ENCODE data around the gene GPR108. TPM values are rescaled to one million over a fixed set of nuclear protein-coding genes. Genes with fewer than 3 reads are reported as not detected.

GPR108 gene
- total and polyA plus RNA-seq, 4 donors, result 17.2 to 34.2 (median 30.5) TPM

DNA sequence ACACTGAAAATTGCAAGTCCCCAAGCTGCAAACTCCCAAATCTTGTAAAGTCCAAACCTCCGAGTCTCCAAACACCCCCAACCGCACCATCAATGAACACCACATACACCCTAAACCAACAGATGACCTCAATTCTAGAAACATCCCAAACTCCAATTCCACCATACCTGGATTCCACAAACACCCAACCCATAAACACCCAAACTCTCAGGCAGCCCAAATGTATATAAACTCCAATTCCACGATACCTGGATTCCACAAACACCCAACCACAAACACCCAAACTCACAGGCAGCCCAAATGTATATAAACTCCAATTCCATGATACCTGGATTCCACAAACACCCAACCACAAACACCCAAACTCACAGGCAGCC, 17.4 kb downstream of the GPR108 start:
- Histone ChIP-seq H3K4me3 (ENCODE audit: low read depth in 1 of 3, low read length in 3 of 3) (peak overlapping the region; percentile 74 to 99 (median 89)), H3K9ac (ENCODE audit: low read depth in 1 of 2, low read length in 2 of 2) (peak overlapping the region; percentile 95 to 97), H3K27ac (ENCODE audit: low read depth in 1 of 2, low read length in 2 of 2) (peak overlapping the region; percentile 76 to 77), H3K4me1 (ENCODE audit: control insufficient read depth in 4 of 4, insufficient read depth in 4 of 4, low read length in 3 of 4) (peaks cover 3 to 52% (median 36%) of the 10 kb centered on the region in 4 donors), H3K36me3 (ENCODE audit: control insufficient read depth in 4 of 4, insufficient read depth in 3 of 4, low read depth in 1 of 4, low read length in 3 of 4) (peaks cover 3 to 28% (median 22%) of the 10 kb centered on the region in 4 donors), H3K27me3 (ENCODE audit: control insufficient read depth in 4 of 4, insufficient read depth in 4 of 4, low read length in 3 of 4) (no peaks in the 10 kb centered on the region), H3K9me3 (ENCODE audit: control insufficient read depth in 4 of 4, low read length in 3 of 4) (no peaks in the 10 kb centered on the region)
- 36% methylated on average over 3 of the region's 3 CpGs for WGBS
- TF ChIP-seq, protein P1, sequence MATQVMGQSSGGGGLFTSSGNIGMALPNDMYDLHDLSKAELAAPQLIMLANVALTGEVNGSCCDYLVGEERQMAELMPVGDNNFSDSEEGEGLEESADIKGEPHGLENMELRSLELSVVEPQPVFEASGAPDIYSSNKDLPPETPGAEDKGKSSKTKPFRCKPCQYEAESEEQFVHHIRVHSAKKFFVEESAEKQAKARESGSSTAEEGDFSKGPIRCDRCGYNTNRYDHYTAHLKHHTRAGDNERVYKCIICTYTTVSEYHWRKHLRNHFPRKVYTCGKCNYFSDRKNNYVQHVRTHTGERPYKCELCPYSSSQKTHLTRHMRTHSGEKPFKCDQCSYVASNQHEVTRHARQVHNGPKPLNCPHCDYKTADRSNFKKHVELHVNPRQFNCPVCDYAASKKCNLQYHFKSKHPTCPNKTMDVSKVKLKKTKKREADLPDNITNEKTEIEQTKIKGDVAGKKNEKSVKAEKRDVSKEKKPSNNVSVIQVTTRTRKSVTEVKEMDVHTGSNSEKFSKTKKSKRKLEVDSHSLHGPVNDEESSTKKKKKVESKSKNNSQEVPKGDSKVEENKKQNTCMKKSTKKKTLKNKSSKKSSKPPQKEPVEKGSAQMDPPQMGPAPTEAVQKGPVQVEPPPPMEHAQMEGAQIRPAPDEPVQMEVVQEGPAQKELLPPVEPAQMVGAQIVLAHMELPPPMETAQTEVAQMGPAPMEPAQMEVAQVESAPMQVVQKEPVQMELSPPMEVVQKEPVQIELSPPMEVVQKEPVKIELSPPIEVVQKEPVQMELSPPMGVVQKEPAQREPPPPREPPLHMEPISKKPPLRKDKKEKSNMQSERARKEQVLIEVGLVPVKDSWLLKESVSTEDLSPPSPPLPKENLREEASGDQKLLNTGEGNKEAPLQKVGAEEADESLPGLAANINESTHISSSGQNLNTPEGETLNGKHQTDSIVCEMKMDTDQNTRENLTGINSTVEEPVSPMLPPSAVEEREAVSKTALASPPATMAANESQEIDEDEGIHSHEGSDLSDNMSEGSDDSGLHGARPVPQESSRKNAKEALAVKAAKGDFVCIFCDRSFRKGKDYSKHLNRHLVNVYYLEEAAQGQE (IDR thresholded peaks at IDR 0.05), result no peak
- TF ChIP-seq JUND (IDR thresholded peaks at IDR 0.05), result peak in 1 of 2 donors; percentile 42
- no peak for DNase-seq (ENCODE audit: low spot score)

DNA sequence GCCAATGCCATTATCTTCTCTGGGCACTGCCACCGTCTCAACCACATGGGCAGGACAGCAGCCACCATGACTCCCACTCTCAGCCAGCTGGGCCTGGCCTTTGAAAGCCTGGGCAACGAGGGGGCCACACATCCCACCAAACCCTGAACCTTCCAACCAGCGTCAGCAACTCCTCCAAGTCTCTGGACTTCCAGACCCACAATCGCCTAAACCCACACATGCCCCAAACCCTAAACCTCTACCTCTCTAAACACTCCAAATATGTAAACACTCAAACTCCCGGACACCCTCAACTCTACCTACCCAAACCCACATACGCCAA, 17.9 kb downstream of the GPR108 start:
- no peaks in the 10 kb centered on the region for H3K27me3 ChIP-seq (ENCODE audit: control insufficient read depth in 4 of 4, insufficient read depth in 4 of 4, low read length in 3 of 4)
- no peaks in the 10 kb centered on the region for H3K9me3 ChIP-seq (ENCODE audit: control insufficient read depth in 4 of 4, low read length in 3 of 4)
- TF ChIP-seq RAD21 (IDR thresholded peaks at IDR 0.05) (peak in 1 of 2 donors; percentile 23), GABPA (IDR thresholded peaks at IDR 0.05 in 1 of 2, conservative IDR thresholded peaks at IDR 0.05 in 1 of 2) (no peak)
- H3K4me3 ChIP-seq (ENCODE audit: low read depth in 1 of 3, low read length in 3 of 3), result peak overlapping the region; percentile 74 to 99 (median 89)
- H3K9ac ChIP-seq (ENCODE audit: low read depth in 1 of 2, low read length in 2 of 2), result peak overlapping the region; percentile 95 to 97
- H3K27ac ChIP-seq (ENCODE audit: low read depth in 1 of 2, low read length in 2 of 2), result peak overlapping the region; percentile 76 to 77
- H3K4me1 ChIP-seq (ENCODE audit: control insufficient read depth in 4 of 4, insufficient read depth in 4 of 4, low read length in 3 of 4), result peaks cover 3 to 47% (median 33%) of the 10 kb centered on the region in 4 donors
- peaks cover 3 to 28% (median 22%) of the 10 kb centered on the region in 4 donors for H3K36me3 ChIP-seq (ENCODE audit: control insufficient read depth in 4 of 4, insufficient read depth in 3 of 4, low read depth in 1 of 4, low read length in 3 of 4)
- no peak for DNase-seq (ENCODE audit: low spot score)
- 37% methylated on average over 6 of the region's 6 CpGs for WGBS

DNA sequence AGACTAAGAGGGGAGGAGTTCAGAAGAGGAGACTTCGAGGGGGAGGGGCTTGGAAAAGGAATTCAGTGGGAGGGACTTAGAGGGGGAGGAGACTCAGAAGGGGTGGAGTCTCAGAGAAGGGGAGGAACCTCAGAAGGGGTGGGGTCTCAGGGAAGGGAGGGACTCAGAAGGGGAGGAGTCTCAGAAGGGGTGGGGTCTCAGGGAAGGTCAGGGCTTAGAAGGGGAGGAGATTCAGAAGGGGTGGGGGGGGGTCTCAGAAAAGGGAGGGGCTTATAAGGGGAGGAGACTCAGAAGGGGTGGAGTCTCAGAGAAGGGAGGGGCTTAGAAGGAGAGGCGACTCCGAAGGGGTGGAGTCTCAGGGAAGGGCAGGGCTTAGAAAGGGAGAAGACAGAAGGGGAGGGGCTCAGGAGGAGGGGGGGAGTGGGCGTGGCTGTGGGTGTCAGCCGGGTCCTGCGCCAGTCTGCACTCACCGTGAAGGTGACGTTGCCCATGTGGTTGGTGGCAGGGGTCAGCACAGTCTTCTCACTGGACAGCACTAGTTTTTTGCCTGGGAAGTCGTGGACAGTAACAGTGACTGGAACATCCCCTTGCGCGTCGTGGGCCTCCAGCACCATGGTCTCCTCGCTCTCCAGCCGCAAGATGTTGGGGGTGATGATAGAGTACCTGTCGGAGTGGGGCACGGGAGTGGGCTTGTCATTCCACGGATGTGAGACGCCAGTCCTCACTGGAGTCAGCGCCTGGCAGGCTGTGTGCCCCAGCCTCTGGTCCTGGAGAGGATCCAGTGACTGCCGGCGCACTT, 18.4 kb downstream of the GPR108 start:
- Histone ChIP-seq H3K4me3 (ENCODE audit: low read depth in 1 of 3, low read length in 3 of 3) (peak overlapping the region; percentile 74 to 99 (median 89)), H3K4me1 (ENCODE audit: control insufficient read depth in 4 of 4, insufficient read depth in 4 of 4, low read length in 3 of 4) (peaks cover 0 to 46% (median 30%) of the 10 kb centered on the region in 4 donors), H3K27ac (ENCODE audit: low read depth in 1 of 2, low read length in 2 of 2) (peak overlapping the region; percentile 76 to 77), H3K27me3 (ENCODE audit: control insufficient read depth in 4 of 4, insufficient read depth in 4 of 4, low read length in 3 of 4) (no peaks in the 10 kb centered on the region), H3K36me3 (ENCODE audit: control insufficient read depth in 4 of 4, insufficient read depth in 3 of 4, low read depth in 1 of 4, low read length in 3 of 4) (peaks cover 3 to 28% (median 22%) of the 10 kb centered on the region in 4 donors), H3K9me3 (ENCODE audit: control insufficient read depth in 4 of 4, low read length in 3 of 4) (no peaks in the 10 kb centered on the region), H3K9ac (ENCODE audit: low read depth in 1 of 2, low read length in 2 of 2) (peak overlapping the region; percentile 95 to 97)
- DNase-seq (ENCODE audit: low spot score), result peak; percentile 63
- 37% methylated on average over 21 of the region's 21 CpGs for WGBS
- no peak for TF ChIP-seq RAD21 (IDR thresholded peaks at IDR 0.05)
- no peak for TF ChIP-seq HNF4G (IDR thresholded peaks at IDR 0.05)
- peak; percentile 29 to 35 for TF ChIP-seq HNF4A (conservative IDR thresholded peaks at IDR 0.05)
- TF ChIP-seq FOXA2 (IDR thresholded peaks at IDR 0.05), result no peak
- peak; percentile 84 for TF ChIP-seq TAF1 (conservative IDR thresholded peaks at IDR 0.05)
- TF ChIP-seq, protein P2, sequence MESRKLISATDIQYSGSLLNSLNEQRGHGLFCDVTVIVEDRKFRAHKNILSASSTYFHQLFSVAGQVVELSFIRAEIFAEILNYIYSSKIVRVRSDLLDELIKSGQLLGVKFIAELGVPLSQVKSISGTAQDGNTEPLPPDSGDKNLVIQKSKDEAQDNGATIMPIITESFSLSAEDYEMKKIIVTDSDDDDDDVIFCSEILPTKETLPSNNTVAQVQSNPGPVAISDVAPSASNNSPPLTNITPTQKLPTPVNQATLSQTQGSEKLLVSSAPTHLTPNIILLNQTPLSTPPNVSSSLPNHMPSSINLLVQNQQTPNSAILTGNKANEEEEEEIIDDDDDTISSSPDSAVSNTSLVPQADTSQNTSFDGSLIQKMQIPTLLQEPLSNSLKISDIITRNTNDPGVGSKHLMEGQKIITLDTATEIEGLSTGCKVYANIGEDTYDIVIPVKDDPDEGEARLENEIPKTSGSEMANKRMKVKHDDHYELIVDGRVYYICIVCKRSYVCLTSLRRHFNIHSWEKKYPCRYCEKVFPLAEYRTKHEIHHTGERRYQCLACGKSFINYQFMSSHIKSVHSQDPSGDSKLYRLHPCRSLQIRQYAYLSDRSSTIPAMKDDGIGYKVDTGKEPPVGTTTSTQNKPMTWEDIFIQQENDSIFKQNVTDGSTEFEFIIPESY (IDR thresholded peaks at IDR 0.05), result no peak
- TF ChIP-seq EGR1 (IDR thresholded peaks at IDR 0.05; ENCODE audit: low read depth in 2 of 2), result no peak
- peak; percentile 78 to 81 for TF ChIP-seq RXRA (IDR thresholded peaks at IDR 0.05)
- peak; percentile 80 for TF ChIP-seq SP1 (IDR thresholded peaks at IDR 0.05)
- no peak for TF ChIP-seq NR2F2 (IDR thresholded peaks at IDR 0.05)
- TF ChIP-seq, protein P3, sequence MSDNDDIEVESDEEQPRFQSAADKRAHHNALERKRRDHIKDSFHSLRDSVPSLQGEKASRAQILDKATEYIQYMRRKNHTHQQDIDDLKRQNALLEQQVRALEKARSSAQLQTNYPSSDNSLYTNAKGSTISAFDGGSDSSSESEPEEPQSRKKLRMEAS (IDR thresholded peaks at IDR 0.05), result peak; percentile 28
- TF ChIP-seq, protein P4, sequence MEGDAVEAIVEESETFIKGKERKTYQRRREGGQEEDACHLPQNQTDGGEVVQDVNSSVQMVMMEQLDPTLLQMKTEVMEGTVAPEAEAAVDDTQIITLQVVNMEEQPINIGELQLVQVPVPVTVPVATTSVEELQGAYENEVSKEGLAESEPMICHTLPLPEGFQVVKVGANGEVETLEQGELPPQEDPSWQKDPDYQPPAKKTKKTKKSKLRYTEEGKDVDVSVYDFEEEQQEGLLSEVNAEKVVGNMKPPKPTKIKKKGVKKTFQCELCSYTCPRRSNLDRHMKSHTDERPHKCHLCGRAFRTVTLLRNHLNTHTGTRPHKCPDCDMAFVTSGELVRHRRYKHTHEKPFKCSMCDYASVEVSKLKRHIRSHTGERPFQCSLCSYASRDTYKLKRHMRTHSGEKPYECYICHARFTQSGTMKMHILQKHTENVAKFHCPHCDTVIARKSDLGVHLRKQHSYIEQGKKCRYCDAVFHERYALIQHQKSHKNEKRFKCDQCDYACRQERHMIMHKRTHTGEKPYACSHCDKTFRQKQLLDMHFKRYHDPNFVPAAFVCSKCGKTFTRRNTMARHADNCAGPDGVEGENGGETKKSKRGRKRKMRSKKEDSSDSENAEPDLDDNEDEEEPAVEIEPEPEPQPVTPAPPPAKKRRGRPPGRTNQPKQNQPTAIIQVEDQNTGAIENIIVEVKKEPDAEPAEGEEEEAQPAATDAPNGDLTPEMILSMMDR (IDR thresholded peaks at IDR 0.05; ENCODE audit: low read depth, low read length, missing input control), result no peak
- peak in 1 of 2 donors; percentile 18 for TF ChIP-seq JUND (IDR thresholded peaks at IDR 0.05)
- no peak for TF ChIP-seq YY1 (IDR thresholded peaks at IDR 0.05)
- TF ChIP-seq, protein P5, sequence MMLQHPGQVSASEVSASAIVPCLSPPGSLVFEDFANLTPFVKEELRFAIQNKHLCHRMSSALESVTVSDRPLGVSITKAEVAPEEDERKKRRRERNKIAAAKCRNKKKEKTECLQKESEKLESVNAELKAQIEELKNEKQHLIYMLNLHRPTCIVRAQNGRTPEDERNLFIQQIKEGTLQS (IDR thresholded peaks at IDR 0.05), result peak; percentile 9
- no peak for TF ChIP-seq FOXA1 (IDR thresholded peaks at IDR 0.05)
- TF ChIP-seq GABPA (IDR thresholded peaks at IDR 0.05 in 1 of 2, conservative IDR thresholded peaks at IDR 0.05 in 1 of 2), result no peak
